Measurements from ENCODE around the gene NANS. TPM values are rescaled to one million over a fixed set of nuclear protein-coding genes. Genes with fewer than 3 reads are reported as not detected.

The NANS gene
- total RNA-seq (ENCODE audit: low replicate concordance), result 13.0 and 17.0 TPM in 2 replicates

DNA sequence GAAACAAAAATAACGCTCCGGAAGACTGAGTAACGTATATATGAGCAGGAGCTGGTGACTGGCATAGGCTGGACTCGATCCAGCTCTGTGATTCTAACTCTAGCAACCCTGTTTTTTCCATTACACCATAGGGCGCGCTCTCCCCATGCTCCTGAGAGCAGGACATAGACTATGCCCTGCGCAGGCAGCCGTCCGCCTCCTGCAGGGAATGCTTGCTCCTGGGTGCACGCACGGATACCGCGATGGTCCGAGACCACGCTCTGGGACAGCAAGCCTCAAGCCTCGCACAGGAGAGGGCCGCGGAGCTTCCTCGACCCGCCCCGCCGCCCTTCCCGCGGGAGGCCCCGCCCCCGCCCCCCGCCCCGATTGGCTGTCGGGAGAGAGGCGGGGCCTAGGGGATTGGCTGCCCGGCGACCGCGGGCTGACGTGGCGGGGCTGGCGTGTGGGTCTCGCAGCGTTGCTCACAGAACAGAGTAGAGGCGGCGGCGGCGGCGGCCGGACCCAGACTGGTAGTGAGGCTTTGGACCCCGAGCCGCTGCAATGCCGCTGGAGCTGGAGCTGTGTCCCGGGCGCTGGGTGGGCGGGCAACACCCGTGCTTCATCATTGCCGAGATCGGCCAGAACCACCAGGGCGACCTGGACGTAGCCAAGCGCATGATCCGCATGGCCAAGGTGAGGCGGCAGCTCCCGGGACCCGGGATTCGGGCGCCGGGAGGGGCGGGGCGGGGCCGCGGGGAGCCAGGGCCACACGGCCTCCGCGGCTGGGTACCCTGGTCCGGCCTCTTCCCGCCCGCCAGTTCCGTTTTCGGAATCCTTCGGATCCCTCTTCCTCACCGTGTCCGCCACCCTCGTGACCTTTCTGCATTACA is at the start of gene NANS:
NANS (plus strand) TSS at position 464 of the 869 bp plus-strand sequence; CDS start at position 541, 77 bp downstream.
- Histone ChIP-seq H3K4me3 (peak within 1 kb of the TSS; percentile 63), H3K79me2 (ENCODE audit: low read depth) (no peaks in the 10 kb centered on the region), H3K4me1 (no peaks in the 10 kb centered on the region), H3K36me3 (no peaks in the 10 kb centered on the region), H3K9me3 (ENCODE audit: low read depth) (no peaks in the 10 kb centered on the region), H3F3A (ENCODE audit: low read depth) (no peaks in the 10 kb centered on the region), H2AFZ (replicated peaks) (peak within 1 kb of the TSS; percentile 97), H3K27ac (no peak within 1 kb of the TSS), H3K27me3 (peaks cover 35% of the 10 kb centered on the region), H3K9ac (no peak within 1 kb of the TSS), H3K4me2 (peak within 1 kb of the TSS; percentile 84), H4K20me1 (ENCODE audit: low read depth) (no peaks in the 10 kb centered on the region)
- Mint-ChIP-seq H3K27me3 (ENCODE audit: insufficient read depth, low read depth) (peaks cover 6% of the 10 kb centered on the region), H3K27ac (peak within 1 kb of the TSS; percentile 75), H3K4me1 (peaks cover 11% of the 10 kb centered on the region), H3K9me3 (no peaks in the 10 kb centered on the region), H3K36me3 (peaks cover 2% of the 10 kb centered on the region), H3K4me3 (peak within 1 kb of the TSS; percentile 97)
- TF ChIP-seq, protein P1, sequence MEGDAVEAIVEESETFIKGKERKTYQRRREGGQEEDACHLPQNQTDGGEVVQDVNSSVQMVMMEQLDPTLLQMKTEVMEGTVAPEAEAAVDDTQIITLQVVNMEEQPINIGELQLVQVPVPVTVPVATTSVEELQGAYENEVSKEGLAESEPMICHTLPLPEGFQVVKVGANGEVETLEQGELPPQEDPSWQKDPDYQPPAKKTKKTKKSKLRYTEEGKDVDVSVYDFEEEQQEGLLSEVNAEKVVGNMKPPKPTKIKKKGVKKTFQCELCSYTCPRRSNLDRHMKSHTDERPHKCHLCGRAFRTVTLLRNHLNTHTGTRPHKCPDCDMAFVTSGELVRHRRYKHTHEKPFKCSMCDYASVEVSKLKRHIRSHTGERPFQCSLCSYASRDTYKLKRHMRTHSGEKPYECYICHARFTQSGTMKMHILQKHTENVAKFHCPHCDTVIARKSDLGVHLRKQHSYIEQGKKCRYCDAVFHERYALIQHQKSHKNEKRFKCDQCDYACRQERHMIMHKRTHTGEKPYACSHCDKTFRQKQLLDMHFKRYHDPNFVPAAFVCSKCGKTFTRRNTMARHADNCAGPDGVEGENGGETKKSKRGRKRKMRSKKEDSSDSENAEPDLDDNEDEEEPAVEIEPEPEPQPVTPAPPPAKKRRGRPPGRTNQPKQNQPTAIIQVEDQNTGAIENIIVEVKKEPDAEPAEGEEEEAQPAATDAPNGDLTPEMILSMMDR (IDR thresholded peaks at IDR 0.05), result no peak
- no peak for TF ChIP-seq EZH2phosphoT487 (IDR thresholded peaks at IDR 0.05)
- no peak for TF ChIP-seq EZH2 (IDR thresholded peaks at IDR 0.05)
- peak; percentile 96 for DNase-seq (ENCODE audit: low spot score)

DNA sequence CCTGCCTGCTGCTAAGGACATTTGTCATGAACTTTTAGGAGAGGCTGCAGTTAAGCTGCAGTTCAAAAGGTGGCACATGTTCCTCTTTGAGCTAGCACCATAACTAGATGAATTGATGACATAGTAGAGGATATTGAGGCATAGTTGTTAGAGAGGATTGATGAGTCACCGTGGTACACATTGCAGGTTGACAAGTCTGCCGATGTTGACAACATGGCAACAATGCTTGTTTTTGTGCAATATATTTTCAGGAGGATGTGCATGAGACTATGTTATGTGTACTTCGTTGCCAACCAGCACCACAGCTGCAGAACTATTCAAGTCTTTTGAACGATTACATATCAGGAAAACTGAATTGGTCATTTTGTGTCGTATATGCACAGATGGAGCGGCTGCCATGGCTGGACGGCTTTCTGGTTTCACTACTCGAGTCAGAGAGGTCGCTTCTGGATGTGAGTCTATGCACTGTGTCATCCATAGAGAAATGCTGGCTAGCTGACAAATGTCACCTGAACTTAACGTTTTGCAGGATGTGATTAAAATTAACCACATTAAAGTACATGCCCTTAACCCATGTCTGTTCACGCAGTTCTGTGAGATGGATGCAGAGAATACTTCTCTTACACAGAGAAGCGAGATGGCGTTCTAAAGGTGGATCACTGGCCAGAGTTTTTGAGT is 49.1 kb upstream of the NANS start:
- H3K4me1 Mint-ChIP-seq, result no peaks in the 10 kb centered on the region
- Histone ChIP-seq H3K9me3 (ENCODE audit: low read depth) (no peaks in the 10 kb centered on the region), H3K27me3 (no peaks in the 10 kb centered on the region), H3K79me2 (ENCODE audit: low read depth) (peaks cover 5% of the 10 kb centered on the region), H3K9ac (no peak overlapping the region), H4K20me1 (ENCODE audit: low read depth) (peaks cover 35% of the 10 kb centered on the region), H2AFZ (replicated peaks) (no peak overlapping the region), H3K36me3 (peaks cover 4% of the 10 kb centered on the region), H3K4me1 (no peaks in the 10 kb centered on the region), H3K27ac (no peak overlapping the region), H3F3A (ENCODE audit: low read depth) (no peaks in the 10 kb centered on the region), H3K4me3 (no peak overlapping the region), H3K4me2 (no peak overlapping the region)
- H3K4me3 Mint-ChIP-seq, result no peak overlapping the region
- TF ChIP-seq, protein P1 (IDR thresholded peaks at IDR 0.05), result no peak
- TF ChIP-seq EZH2phosphoT487 (IDR thresholded peaks at IDR 0.05) (no peak), EZH2 (IDR thresholded peaks at IDR 0.05) (no peak)
- peaks cover 3% of the 10 kb centered on the region for H3K27me3 Mint-ChIP-seq (ENCODE audit: insufficient read depth, low read depth)
- peaks cover 48% of the 10 kb centered on the region for H3K36me3 Mint-ChIP-seq
- no peak overlapping the region for H3K27ac Mint-ChIP-seq
- DNase-seq (ENCODE audit: low spot score), result no peak
- no peaks in the 10 kb centered on the region for H3K9me3 Mint-ChIP-seq

DNA sequence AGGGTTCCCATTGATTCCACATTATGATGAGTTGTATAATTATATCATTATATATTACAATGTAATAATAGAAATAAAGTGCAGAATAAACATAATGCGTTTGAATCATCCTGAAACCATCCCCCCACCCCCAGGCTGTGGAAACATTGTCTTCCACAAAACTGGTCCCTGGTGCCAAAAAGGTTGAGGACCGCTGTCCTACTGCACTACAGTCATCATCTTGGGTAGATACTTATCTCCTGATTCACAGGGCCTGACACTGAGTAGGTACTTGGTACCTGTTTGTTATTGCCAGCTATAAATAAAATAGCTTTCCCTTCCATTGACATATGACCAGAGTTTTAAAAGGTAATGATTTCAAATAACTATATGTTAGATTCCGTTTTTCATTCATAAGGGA is 47.8 kb upstream of the NANS start:
- H3K27me3 Mint-ChIP-seq (ENCODE audit: insufficient read depth, low read depth), result peaks cover 3% of the 10 kb centered on the region
- peaks cover 7% of the 10 kb centered on the region for H3K36me3 ChIP-seq
- DNase-seq (ENCODE audit: low spot score), result no peak

More for the DNA sequence above, 47.8 kb upstream of the NANS start:
- H3K4me3 ChIP-seq, result no peak overlapping the region
- H3K9me3 ChIP-seq (ENCODE audit: low read depth), result no peaks in the 10 kb centered on the region
- peaks cover 48% of the 10 kb centered on the region for H3K36me3 Mint-ChIP-seq
- H3K4me3 Mint-ChIP-seq, result no peak overlapping the region
- no peaks in the 10 kb centered on the region for H3K79me2 ChIP-seq (ENCODE audit: low read depth)
- TF ChIP-seq EZH2 (IDR thresholded peaks at IDR 0.05) (no peak), EZH2phosphoT487 (IDR thresholded peaks at IDR 0.05) (no peak)
- TF ChIP-seq, protein P1 (IDR thresholded peaks at IDR 0.05), result no peak
- no peaks in the 10 kb centered on the region for H3K9me3 Mint-ChIP-seq
- H3K9ac ChIP-seq, result no peak overlapping the region
- no peak overlapping the region for H3K4me2 ChIP-seq
- peaks cover 29% of the 10 kb centered on the region for H4K20me1 ChIP-seq (ENCODE audit: low read depth)
- H3K27ac ChIP-seq, result no peak overlapping the region
- no peaks in the 10 kb centered on the region for H3F3A ChIP-seq (ENCODE audit: low read depth)
- no peak overlapping the region for H2AFZ ChIP-seq (replicated peaks)
- no peak overlapping the region for H3K27ac Mint-ChIP-seq
- no peaks in the 10 kb centered on the region for H3K4me1 ChIP-seq
- H3K27me3 ChIP-seq, result no peaks in the 10 kb centered on the region
- H3K4me1 Mint-ChIP-seq, result no peaks in the 10 kb centered on the region

All from neural progenitor cell (in vitro differentiated cells).